ENCODE results near the gene POMP. TPM values are rescaled to one million over a fixed set of nuclear protein-coding genes. Genes with fewer than 3 reads are reported as not detected.

Gene POMP
- polyA plus RNA-seq, 1 of the 3 experiments (the other 2 are of a cell fraction), result 37.1 TPM

- no peaks in the 10 kb centered on the region for H3K9me3 ChIP-seq
- H2AFZ ChIP-seq (ENCODE audit: low read depth), result no peak overlapping the region
- DNase-seq, result no peak
- no peaks in the 10 kb centered on the region for H4K20me1 ChIP-seq (ENCODE audit: insufficient read depth)
- no peak for TF ChIP-seq NFIC (IDR thresholded peaks at IDR 0.05; ENCODE audit: borderline replicate concordance)
- no peak for TF ChIP-seq CHD2 (IDR thresholded peaks at IDR 0.05; ENCODE audit: low read length, partially characterized antibody)
- no peak for TF ChIP-seq EP300 (IDR thresholded peaks at IDR 0.05; ENCODE audit: borderline replicate concordance in 1 of 2, low read depth in 1 of 2, low read length in 1 of 2)
- TF ChIP-seq, protein P1, sequence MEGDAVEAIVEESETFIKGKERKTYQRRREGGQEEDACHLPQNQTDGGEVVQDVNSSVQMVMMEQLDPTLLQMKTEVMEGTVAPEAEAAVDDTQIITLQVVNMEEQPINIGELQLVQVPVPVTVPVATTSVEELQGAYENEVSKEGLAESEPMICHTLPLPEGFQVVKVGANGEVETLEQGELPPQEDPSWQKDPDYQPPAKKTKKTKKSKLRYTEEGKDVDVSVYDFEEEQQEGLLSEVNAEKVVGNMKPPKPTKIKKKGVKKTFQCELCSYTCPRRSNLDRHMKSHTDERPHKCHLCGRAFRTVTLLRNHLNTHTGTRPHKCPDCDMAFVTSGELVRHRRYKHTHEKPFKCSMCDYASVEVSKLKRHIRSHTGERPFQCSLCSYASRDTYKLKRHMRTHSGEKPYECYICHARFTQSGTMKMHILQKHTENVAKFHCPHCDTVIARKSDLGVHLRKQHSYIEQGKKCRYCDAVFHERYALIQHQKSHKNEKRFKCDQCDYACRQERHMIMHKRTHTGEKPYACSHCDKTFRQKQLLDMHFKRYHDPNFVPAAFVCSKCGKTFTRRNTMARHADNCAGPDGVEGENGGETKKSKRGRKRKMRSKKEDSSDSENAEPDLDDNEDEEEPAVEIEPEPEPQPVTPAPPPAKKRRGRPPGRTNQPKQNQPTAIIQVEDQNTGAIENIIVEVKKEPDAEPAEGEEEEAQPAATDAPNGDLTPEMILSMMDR (IDR thresholded peaks at IDR 0.05), result no peak
- no peak for TF ChIP-seq MAX (IDR thresholded peaks at IDR 0.05; ENCODE audit: low read depth)
- TF ChIP-seq, protein P2, sequence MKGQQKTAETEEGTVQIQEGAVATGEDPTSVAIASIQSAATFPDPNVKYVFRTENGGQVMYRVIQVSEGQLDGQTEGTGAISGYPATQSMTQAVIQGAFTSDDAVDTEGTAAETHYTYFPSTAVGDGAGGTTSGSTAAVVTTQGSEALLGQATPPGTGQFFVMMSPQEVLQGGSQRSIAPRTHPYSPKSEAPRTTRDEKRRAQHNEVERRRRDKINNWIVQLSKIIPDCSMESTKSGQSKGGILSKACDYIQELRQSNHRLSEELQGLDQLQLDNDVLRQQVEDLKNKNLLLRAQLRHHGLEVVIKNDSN (IDR thresholded peaks at IDR 0.05; ENCODE audit: borderline replicate concordance, low read depth), result no peak
- TF ChIP-seq, protein P3, sequence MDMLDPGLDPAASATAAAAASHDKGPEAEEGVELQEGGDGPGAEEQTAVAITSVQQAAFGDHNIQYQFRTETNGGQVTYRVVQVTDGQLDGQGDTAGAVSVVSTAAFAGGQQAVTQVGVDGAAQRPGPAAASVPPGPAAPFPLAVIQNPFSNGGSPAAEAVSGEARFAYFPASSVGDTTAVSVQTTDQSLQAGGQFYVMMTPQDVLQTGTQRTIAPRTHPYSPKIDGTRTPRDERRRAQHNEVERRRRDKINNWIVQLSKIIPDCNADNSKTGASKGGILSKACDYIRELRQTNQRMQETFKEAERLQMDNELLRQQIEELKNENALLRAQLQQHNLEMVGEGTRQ (IDR thresholded peaks at IDR 0.05; ENCODE audit: borderline replicate concordance, low read depth, low read length), result no peak
- no peak for TF ChIP-seq FOXJ3 (CRISPR knock-in tag; IDR thresholded peaks at IDR 0.05)
- TF ChIP-seq SIN3A (IDR thresholded peaks at IDR 0.05; ENCODE audit: borderline replicate concordance, low read depth, low read length), result no peak
- TF ChIP-seq YY1 (IDR thresholded peaks at IDR 0.05; ENCODE audit: low read depth), result no peak
- no peak for TF ChIP-seq ELF1 (IDR thresholded peaks at IDR 0.05)
- no peak for TF ChIP-seq ZBTB33 (IDR thresholded peaks at IDR 0.05; ENCODE audit: borderline replicate concordance, low read depth)
- H3K36me3 ChIP-seq (replicated peaks in 1 of 2; ENCODE audit: control insufficient read depth in 1 of 2, insufficient read depth in 2 of 2, low read length in 1 of 2), result peaks cover 7 to 10% of the 10 kb centered on the region in 2 experiments
- CTCF ChIA-PET, result no interaction called here
- H3K9me2 ChIP-seq, result no peaks in the 10 kb centered on the region
- whole genome bisulfite sequencing (ENCODE audit: low lambda C conversion rate), result 24% methylated on average over 5 of the region's 7 CpGs
- H3K9ac ChIP-seq, result no peak overlapping the region
- no peaks in the 10 kb centered on the region for H3K27me3 ChIP-seq (ENCODE audit: insufficient read depth)
- POLR2A ChIA-PET, result no interaction called here
- no peaks in the 10 kb centered on the region for H3K79me2 ChIP-seq (ENCODE audit: insufficient read depth)
- H3F3A ChIP-seq (replicated peaks; ENCODE audit: insufficient read depth), result peaks cover 9% of the 10 kb centered on the region
- H3K4me3 ChIP-seq (ENCODE audit: low read depth in 2 of 2, low read length in 1 of 2), result no peak overlapping the region
- H3K27ac ChIP-seq (ENCODE audit: low read depth in 2 of 2, low read length in 1 of 2), result no peak overlapping the region
- no peak overlapping the region for H3K4me2 ChIP-seq
- no peaks in the 10 kb centered on the region for H3K4me1 ChIP-seq (ENCODE audit: control insufficient read depth in 1 of 2, insufficient read depth in 2 of 2, low read depth in 1 of 2, low read length in 1 of 2)
These were observed 25.3 kb downstream of the POMP start for GRCh38 chr13:28684257-28684656.

All from SK-N-SH (cell line).